Stimulated activated naive CD8-positive, alpha-beta T cell treated with anti-CD3 and anti-CD28 coated beads, Interleukin-15, amount 100 ng/mL, for 72 hours (primary cell): ENCODE data around the gene PPFIBP2.
A peak's percentile ranks its signal among the peaks of the same experiment; 100 is the strongest.

Experiments
- ATAC-seq: fragments of 150-1000 bp; cut with Tn5 transposase; 2 replicates; pipeline ENCODE4 v1.10.0; 2021; ENCODE audit warnings: mild to moderate bottlenecking, moderate library complexity
- DNase-seq, 2 donors: peaks; one replicate each; pipeline ENCODE4 v3.0.0; 2021 to 2022
- H3K27ac Mint-ChIP-seq, 2 donors: one replicate each; pipeline ENCODE4 v1.8.0; 2022; ENCODE audit warnings: mild to moderate bottlenecking in 2 of 2, mixed read lengths in 2 of 2, moderate library complexity in 2 of 2
- H3K27me3 Mint-ChIP-seq: one replicate; pipeline ENCODE4 v1.8.0; 2022; ENCODE audit warnings: mixed read lengths
- H3K4me1 Mint-ChIP-seq: one replicate; pipeline ENCODE4 v1.8.0; 2022; ENCODE audit warnings: mild to moderate bottlenecking, mixed read lengths
- H3K4me3 Mint-ChIP-seq, 2 donors: one replicate each; pipeline ENCODE4 v1.8.0; 2022; ENCODE audit warnings: mild to moderate bottlenecking in 2 of 2, mixed read lengths in 2 of 2, moderate library complexity in 1 of 2
- H3K9me3 Mint-ChIP-seq, 2 donors: one replicate each; pipeline ENCODE4 v1.8.0; 2022; ENCODE audit warnings: mixed read lengths in 2 of 2

The PPFIBP2 gene

DNA sequence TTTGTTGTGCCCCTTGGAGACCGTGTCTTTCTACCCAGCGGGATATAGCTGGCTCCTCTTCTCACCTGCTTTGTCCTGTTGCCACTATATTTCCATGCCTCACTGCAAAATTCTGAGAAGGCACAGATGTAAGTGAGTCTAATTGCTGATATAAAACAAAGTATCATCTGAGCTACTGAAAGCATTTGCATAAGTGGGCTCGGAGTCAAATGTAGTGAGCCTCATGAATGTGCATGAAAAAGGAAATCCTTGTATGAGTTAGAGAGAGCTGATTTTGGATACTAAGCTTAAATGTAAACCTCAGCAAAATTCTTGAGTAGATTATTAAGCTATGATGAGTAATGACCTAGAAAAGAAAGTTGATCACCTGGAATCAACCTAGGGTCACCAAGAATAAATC, 178.6 kb downstream of the PPFIBP2 start:
- peaks cover 6% of the 10 kb centered on the region for H3K4me1 Mint-ChIP-seq
- ATAC-seq (no peak), DNase-seq (no peak)
- peaks cover 55% of the 10 kb centered on the region for H3K27me3 Mint-ChIP-seq
- no peak overlapping the region for H3K4me3 Mint-ChIP-seq
- no peaks in the 10 kb centered on the region for H3K9me3 Mint-ChIP-seq
- no peak overlapping the region for H3K27ac Mint-ChIP-seq

DNA sequence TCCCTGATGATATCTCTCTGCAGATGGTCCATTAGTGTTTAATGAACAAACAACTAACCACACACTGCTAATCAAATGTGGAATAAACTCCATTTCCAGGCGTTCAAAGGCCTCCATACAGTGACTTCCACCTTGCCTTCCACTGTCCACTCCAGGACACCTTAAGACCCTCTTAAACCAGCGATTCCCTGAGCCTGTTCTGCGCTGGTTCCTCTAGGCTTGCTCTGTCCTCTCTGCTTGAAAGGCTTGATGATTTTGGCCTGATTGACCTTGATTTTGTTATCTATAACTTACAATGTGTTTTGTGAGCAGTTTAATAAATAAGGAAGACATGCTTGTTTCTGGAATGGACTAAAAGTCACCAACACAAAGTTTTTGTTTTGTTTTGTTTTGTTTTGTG, 180.4 kb downstream of the PPFIBP2 start:
- Mint-ChIP-seq H3K4me3 (no peak overlapping the region), H3K27me3 (peaks cover 49% of the 10 kb centered on the region), H3K9me3 (no peaks in the 10 kb centered on the region), H3K27ac (no peak overlapping the region), H3K4me1 (peaks cover 6% of the 10 kb centered on the region)
- DNase-seq (no peak), ATAC-seq (no peak)

DNA sequence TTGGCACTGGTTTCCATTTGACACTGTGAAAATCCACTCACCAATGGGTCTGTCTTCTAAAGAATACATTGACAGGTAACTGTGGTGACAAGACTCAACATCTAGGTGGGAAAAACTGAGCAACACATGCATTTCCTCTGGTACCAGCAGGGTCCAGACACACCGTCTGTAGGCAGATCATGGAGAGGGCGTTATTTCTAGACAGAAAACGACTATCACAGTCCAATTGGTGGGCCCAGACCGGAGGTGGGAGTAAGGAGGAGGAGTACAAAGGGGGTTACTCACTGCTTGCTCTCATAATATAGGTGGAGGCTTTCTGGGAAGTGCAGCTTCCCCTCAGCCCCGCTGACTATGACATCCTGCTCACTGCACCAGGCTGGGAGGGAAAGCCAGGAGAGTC, 182.6 kb downstream of the PPFIBP2 start:
- Mint-ChIP-seq H3K9me3 (no peaks in the 10 kb centered on the region), H3K4me1 (peaks cover 4% of the 10 kb centered on the region), H3K27me3 (peaks cover 37% of the 10 kb centered on the region), H3K4me3 (no peak overlapping the region), H3K27ac (no peak overlapping the region)
- DNase-seq (no peak), ATAC-seq (peak; percentile 24)
